Thoracic aorta (tissue), 2 donors: Measurements from ENCODE around the gene PLOD1. TPM values are rescaled to one million over a fixed set of nuclear protein-coding genes. Genes with fewer than 3 reads are reported as not detected.

Experiments
- ATAC-seq: fragments of 150-250 bp; one replicate; pipeline ENCODE4 v1.8.0; 2017; ENCODE audit warnings: low read depth; ENCODE audit not compliant: insufficient number of reproducible peaks, low FRiP score
- DNase-seq: peaks from one replicate; pipeline ENCODE4 v3.0.0-alpha.2; 2020; ENCODE audit warnings: low spot score
- H3K27ac ChIP-seq, 2 donors: fragments of 200-600 bp; sonication (generic); 1 replicate in 1 of 2; 2 replicates in 1 of 2; pipeline ENCODE4 v1.5.1; 2016; ENCODE audit warnings: mild to moderate bottlenecking in 2 of 2, moderate library complexity in 2 of 2
- H3K27me3 ChIP-seq: fragments of 200-600 bp; sonication (generic); replicated peaks from 2 replicates; pipeline ENCODE4 v1.6.0; 2016; ENCODE audit warnings: mild to moderate bottlenecking; ENCODE audit not compliant: insufficient read depth
- H3K36me3 ChIP-seq: fragments of 200-600 bp; sonication (generic); one replicate; pipeline ENCODE4 v1.5.1; 2016
- H3K4me1 ChIP-seq, 2 donors: fragments of 200-600 bp; sonication (generic); 1 replicate in 1 of 2; 2 replicates in 1 of 2; pipeline versions ENCODE4 v1.5.1 to v1.6.0; 2016; ENCODE audit warnings: low read depth in 2 of 2, mild to moderate bottlenecking in 1 of 2; ENCODE audit not compliant: control insufficient read depth in 1 of 2
- H3K4me3 ChIP-seq: fragments of 200-600 bp; sonication (generic); 2 replicates; pipeline ENCODE4 v1.5.1; 2016; ENCODE audit warnings: mild to moderate bottlenecking
- H3K9me3 ChIP-seq: fragments of 200-600 bp; sonication (generic); 2 replicates; pipeline ENCODE4 v1.5.1; 2016
- CTCF ChIP-seq: fragments of 200-600 bp; sonication (generic); IDR thresholded peaks from one replicate; pipeline ENCODE4 v1.5.1; 2019; ENCODE audit warnings: antibody characterized with exemption
- total RNA-seq, 2 donors: library from RNA; depleted of rRNA; stranded (reverse); fragments of >200 nt; gene quantifications; one replicate each; pipeline versions ENCODE4 v1.1.0 to v1.2.3, GENCODE V29; 2016

Gene PLOD1
- total RNA-seq, 2 donors from 2014 or later, result 71.3 to 123 TPM

GRCh38 chr1:12015001-12015491, 80.5 kb downstream of the PLOD1 start:
- Histone ChIP-seq H3K27ac (no peak overlapping the region), H3K36me3 (peaks cover 20% of the 10 kb centered on the region), H3K4me3 (no peak overlapping the region), H3K4me1 (peaks cover 2 to 5% of the 10 kb centered on the region in 2 donors), H3K27me3 (no peaks in the 10 kb centered on the region), H3K9me3 (no peaks in the 10 kb centered on the region)
- no peak for TF ChIP-seq CTCF
- no peak for DNase-seq
- ATAC-seq, result no peak

GRCh38 chr1:12015499-12015898, 81.0 kb downstream of the PLOD1 start:
- Histone ChIP-seq H3K36me3 (peaks cover 16% of the 10 kb centered on the region), H3K27ac (no peak overlapping the region), H3K27me3 (no peaks in the 10 kb centered on the region), H3K4me1 (peaks cover 6 to 10% of the 10 kb centered on the region in 2 donors), H3K9me3 (no peaks in the 10 kb centered on the region), H3K4me3 (no peak overlapping the region)
- no peak for TF ChIP-seq CTCF
- DNase-seq, result no peak
- ATAC-seq, result no peak

- no peak for TF ChIP-seq CTCF
- DNase-seq (no peak), ATAC-seq (no peak)
- no peak overlapping the region for H3K4me3 ChIP-seq
- H3K4me1 ChIP-seq, result peaks cover 8 to 14% of the 10 kb centered on the region in 2 donors
- no peak overlapping the region for H3K27ac ChIP-seq
- H3K27me3 ChIP-seq, result no peaks in the 10 kb centered on the region
- H3K36me3 ChIP-seq, result peaks cover 9% of the 10 kb centered on the region
- no peaks in the 10 kb centered on the region for H3K9me3 ChIP-seq
Measured at GRCh38 chr1:12016182-12016581, 81.7 kb downstream of the PLOD1 start.

- Histone ChIP-seq H3K27ac (peak overlapping the region; percentile 54 to 77), H3K4me3 (peak overlapping the region; percentile 86), H3K36me3 (peaks cover 7% of the 10 kb centered on the region), H3K9me3 (no peaks in the 10 kb centered on the region), H3K27me3 (no peaks in the 10 kb centered on the region), H3K4me1 (peaks cover 8 to 14% of the 10 kb centered on the region in 2 donors)
- ATAC-seq, result no peak
- TF ChIP-seq CTCF, result no peak
- DNase-seq, result no peak
Measured at GRCh38 chr1:12019858-12020509, 85.5 kb downstream of the PLOD1 start.

- ATAC-seq (no peak), DNase-seq (no peak)
- peaks cover 8 to 14% of the 10 kb centered on the region in 2 donors for H3K4me1 ChIP-seq
- no peaks in the 10 kb centered on the region for H3K27me3 ChIP-seq
- no peak for TF ChIP-seq CTCF
- H3K36me3 ChIP-seq, result peaks cover 7% of the 10 kb centered on the region
- no peak overlapping the region for H3K27ac ChIP-seq
- no peaks in the 10 kb centered on the region for H3K9me3 ChIP-seq
- no peak overlapping the region for H3K4me3 ChIP-seq
Measured at GRCh38 chr1:12021616-12022015, 87.1 kb downstream of the PLOD1 start.
